Activated naive CD8-positive, alpha-beta T cell treated with anti-CD3 and anti-CD28 coated beads, Interleukin-2, amount 50 U/mL, for 24 hours (primary cell): ENCODE measurements around the gene EZH1.

Experiments
- ATAC-seq: fragments of 150-1000 bp; cut with Tn5 transposase; one replicate; pipeline ENCODE4 v1.10.0; 2021
- DNase-seq: peaks from one replicate; pipeline ENCODE4 v3.0.0; 2021
- H3K27ac Mint-ChIP-seq: one replicate; pipeline ENCODE4 v1.8.0; 2021; ENCODE audit warnings: mild to moderate bottlenecking, mixed read lengths
- H3K27me3 Mint-ChIP-seq: one replicate; pipeline ENCODE4 v1.8.0; 2021; ENCODE audit warnings: mixed read lengths
- H3K36me3 Mint-ChIP-seq: one replicate; pipeline ENCODE4 v1.8.0; 2021; ENCODE audit warnings: low read depth, mixed read lengths
- H3K4me1 Mint-ChIP-seq: one replicate; pipeline ENCODE4 v1.8.0; 2021; ENCODE audit warnings: mixed read lengths
- H3K4me3 Mint-ChIP-seq: one replicate; pipeline ENCODE4 v1.8.0; 2021; ENCODE audit warnings: mild to moderate bottlenecking, moderate library complexity, mixed read lengths
- H3K9me3 Mint-ChIP-seq: one replicate; pipeline ENCODE4 v1.8.0; 2021; ENCODE audit warnings: mixed read lengths

The EZH1 gene

DNA sequence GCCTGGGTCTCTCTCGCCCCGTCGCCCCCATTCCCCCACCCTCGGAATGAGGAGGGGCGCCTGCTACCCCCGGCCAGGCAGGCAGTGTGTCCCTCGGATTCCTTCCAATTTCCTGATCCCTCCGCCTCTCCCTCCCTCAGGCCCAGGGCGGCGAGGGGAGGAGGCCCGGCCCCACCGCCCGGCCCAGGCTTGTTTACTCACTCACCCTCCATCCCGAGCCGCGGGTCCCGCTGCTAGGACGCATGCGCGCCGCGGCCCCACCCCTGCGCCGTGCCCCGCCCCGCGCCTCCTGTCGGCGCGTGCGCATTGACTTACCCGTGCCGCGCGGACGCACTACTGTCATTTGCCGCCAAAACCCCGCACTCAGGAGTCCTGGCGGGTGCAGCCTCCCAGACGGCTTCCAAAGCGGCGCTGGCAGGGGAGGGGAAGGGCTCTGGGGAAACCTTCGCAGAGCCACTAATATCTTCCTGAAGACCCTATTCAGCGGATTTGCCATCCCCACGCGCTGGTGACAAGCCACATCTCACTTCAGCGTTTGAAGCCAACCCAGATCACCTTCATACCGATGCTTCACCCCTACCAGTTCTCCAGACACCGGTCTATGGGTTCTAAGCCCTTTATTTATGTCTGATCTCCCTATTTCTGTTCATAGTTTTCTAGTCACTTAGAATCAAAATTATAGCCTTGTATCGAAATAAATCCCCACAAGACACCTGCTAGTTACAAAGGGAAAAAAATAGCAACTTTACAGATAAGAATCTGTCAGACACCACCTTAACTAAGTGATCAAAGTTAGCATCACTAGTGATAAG, at the start of gene EZH1:
Gene EZH1, minus strand, starts transcription at position 235 of the 812 bp plus-strand sequence. CDS start 16,099 bp downstream, outside the sequence.
- Mint-ChIP-seq H3K4me1 (peaks cover 18% of the 10 kb centered on the region), H3K27ac (peak within 1 kb of the TSS; percentile 95), H3K9me3 (no peaks in the 10 kb centered on the region), H3K4me3 (peak within 1 kb of the TSS; percentile 91), H3K27me3 (peaks cover 18% of the 10 kb centered on the region), H3K36me3 (no peaks in the 10 kb centered on the region)
- ATAC-seq (peak; percentile 87), DNase-seq (peak; percentile 91)

DNA sequence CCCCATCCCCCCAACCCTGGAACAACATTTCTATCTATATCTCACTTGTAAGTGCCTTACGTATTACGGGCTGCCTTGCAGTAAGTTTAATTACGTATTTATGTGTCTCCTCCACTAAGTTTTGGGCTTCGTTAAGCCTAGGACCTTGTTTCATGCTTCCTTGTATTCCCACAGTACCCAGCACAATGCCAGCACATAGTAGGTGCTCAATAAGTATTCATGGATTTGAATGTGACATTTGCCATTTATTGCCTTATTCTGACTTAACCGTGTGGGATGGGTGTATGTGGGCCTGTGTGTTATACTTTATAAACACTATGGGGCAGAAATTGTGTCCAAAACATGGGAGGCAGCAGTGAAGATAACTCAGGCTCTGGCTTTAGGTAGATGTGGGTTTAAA, 47.7 kb upstream of the EZH1 start:
- Mint-ChIP-seq H3K4me1 (peaks cover 8% of the 10 kb centered on the region), H3K27ac (no peak overlapping the region), H3K4me3 (no peak overlapping the region), H3K36me3 (peaks cover 3% of the 10 kb centered on the region), H3K27me3 (peaks cover 17% of the 10 kb centered on the region), H3K9me3 (no peaks in the 10 kb centered on the region)
- no peak for ATAC-seq
- DNase-seq = no peak

DNA sequence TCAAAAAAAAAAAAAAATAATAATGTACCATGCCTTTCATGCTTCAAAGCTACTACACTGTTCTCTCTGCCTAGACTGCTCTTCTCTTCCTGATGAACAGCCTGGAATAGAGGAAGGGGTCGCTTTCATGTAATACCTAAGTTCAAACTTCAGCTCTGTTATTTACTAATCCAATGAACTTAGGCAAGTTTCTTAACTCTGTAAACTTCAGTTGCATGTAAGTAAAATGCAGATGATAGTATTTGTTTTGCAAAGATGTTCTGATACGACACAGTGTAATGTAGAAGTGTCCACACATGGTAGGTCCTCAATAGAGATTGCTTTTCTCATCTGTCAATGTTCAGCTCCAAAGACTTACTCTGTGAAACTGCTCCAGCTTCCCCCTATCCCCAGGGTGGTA, 47.1 kb upstream of the EZH1 start:
- H3K4me1 Mint-ChIP-seq = peaks cover 2% of the 10 kb centered on the region
- no peak for ATAC-seq
- H3K27me3 Mint-ChIP-seq = peaks cover 21% of the 10 kb centered on the region

DNA sequence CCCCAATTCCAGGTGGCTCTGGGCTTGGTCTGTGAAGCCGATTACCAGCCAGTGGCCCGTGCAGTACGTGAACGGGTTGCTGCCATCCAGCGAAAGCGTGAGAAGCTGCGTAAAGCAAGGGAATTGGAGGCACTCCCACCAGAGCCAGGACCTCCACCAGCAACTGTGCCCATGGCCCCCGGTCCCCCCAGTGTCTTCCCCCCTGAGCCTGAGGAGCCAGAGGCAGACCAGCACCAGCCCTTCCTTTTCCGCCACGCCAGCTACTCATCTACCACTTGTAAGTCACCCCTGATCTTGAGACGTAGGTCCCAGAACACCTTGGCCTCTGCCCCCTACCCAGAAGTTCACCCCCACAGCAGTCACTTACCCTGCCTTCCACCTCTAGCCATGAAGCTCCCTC, 42.4 kb upstream of the EZH1 start:
- no peak overlapping the region for H3K27ac Mint-ChIP-seq
- no peaks in the 10 kb centered on the region for H3K9me3 Mint-ChIP-seq
- no peaks in the 10 kb centered on the region for H3K36me3 Mint-ChIP-seq
- H3K27me3 Mint-ChIP-seq = peaks cover 66% of the 10 kb centered on the region
- ATAC-seq (no peak), DNase-seq (no peak)
- peaks cover 20% of the 10 kb centered on the region for H3K4me1 Mint-ChIP-seq
- H3K4me3 Mint-ChIP-seq = no peak overlapping the region

More for the DNA sequence above, 47.1 kb upstream of the EZH1 start:
- Mint-ChIP-seq H3K9me3 (no peaks in the 10 kb centered on the region), H3K4me3 (no peak overlapping the region), H3K36me3 (peaks cover 3% of the 10 kb centered on the region), H3K27ac (no peak overlapping the region)
- no peak for DNase-seq

DNA sequence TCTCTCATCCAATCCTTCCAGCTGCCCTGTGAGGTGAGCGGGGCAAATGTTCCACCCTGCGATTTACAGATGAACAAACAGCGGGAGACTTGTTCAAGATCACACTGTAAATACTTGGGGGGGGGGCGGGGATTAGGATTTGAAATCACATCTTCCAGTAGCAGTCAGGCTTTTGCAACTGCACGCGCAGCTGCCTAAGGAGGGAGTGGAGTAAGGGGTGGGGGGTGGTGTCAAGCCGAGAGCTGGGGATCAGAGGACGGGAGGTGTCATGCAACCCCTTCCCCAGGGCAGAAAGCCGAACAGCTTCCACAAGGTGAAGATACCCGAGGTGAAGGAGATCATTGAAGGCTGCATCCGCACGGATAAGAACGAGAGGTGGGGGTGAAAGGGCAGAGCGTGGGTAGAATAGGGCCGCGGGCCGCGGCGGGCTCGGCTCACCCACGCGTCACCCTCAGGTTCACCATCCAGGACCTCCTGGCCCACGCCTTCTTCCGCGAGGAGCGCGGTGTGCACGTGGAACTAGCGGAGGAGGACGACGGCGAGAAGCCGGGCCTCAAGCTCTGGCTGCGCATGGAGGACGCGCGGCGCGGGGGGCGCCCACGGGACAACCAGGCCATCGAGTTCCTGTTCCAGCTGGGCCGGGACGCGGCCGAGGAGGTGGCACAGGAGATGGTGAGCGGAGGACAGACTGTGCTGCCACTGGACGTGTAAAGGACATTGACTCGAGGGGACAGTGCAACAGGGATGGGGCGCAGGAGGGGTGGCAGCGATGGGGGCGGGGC, 40.2 kb upstream of the EZH1 start:
- Mint-ChIP-seq H3K4me1 (peaks cover 26% of the 10 kb centered on the region), H3K4me3 (no peak overlapping the region), H3K27ac (no peak overlapping the region), H3K27me3 (peaks cover 76% of the 10 kb centered on the region), H3K36me3 (no peaks in the 10 kb centered on the region), H3K9me3 (no peaks in the 10 kb centered on the region)
- no peak for DNase-seq
- no peak for ATAC-seq

DNA sequence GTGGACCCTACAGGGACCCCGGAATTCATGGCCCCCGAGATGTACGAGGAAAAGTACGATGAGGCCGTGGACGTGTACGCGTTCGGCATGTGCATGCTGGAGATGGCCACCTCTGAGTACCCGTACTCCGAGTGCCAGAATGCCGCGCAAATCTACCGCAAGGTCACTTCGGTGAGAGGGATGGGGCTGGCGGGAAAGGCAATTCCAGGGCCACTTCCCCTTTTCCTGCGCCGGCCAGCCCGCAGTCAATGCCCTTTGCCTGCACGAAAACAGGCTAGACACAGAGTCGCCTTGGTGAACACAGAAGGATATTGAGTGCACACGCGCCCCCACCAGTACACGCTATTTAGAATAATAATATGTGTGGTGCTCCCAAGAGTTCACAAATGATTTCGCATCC, 39.6 kb upstream of the EZH1 start:
- Mint-ChIP-seq H3K27me3 (peaks cover 79% of the 10 kb centered on the region), H3K27ac (no peak overlapping the region)

DNA sequence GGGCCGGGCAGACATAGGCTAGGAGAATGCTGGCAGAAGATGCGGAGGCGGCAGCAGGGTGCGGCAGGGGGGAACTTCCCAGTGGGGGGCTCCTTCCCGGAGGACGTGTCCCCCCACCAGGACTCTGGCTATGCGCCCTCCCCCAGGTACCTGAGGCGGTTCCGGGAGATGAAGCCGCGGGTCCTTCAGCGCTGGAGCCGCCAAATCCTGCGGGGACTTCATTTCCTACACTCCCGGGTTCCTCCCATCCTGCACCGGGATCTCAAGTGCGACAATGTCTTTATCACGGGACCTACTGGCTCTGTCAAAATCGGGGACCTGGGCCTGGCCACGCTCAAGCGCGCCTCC, 38.9 kb upstream of the EZH1 start:
- peaks cover 77% of the 10 kb centered on the region for H3K27me3 Mint-ChIP-seq
- no peak for ATAC-seq
- no peak overlapping the region for H3K4me3 Mint-ChIP-seq

More for the DNA sequence above, 39.6 kb upstream of the EZH1 start:
- Mint-ChIP-seq H3K36me3 (peaks cover 4% of the 10 kb centered on the region), H3K9me3 (no peaks in the 10 kb centered on the region), H3K4me1 (peaks cover 26% of the 10 kb centered on the region), H3K4me3 (no peak overlapping the region)
- ATAC-seq = no peak
- DNase-seq = no peak

DNA sequence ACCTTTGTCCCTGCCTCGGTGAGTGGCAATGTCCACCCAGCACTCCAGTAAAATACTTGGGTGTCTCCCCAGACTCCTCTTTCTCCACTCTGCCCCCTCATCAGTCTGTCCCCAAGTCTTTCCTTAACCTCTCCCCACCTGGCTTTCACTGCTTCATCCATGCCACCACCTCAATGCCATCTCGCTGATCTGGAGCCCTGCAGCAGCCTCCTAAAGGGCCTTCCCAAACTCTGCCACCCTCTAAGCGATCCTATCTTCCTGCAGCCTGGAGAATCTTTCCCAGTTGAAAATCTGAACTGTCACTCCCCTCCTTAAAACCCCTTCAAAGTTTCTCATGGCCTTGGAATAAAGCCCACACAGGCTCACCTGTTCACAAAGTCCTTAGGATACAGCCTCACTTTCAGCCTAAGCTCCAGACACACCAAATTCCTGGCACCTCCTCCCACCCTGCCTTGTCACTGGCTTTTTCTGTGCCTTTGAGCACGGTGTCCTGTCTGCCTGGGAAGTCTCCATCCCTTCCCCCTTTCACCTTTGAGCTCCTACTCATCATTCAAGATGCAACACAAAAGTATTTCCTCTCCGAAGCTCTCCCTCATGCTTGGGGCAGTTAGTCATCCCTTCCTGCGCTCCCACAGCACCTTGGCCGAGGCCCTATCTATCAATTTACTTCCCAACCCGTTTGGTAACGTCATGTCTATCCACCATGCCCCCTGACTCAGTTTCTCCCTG, 38.4 kb upstream of the EZH1 start:
- H3K9me3 Mint-ChIP-seq = no peaks in the 10 kb centered on the region
- H3K4me3 Mint-ChIP-seq = no peak overlapping the region
- H3K27me3 Mint-ChIP-seq = peaks cover 74% of the 10 kb centered on the region
- peaks cover 26% of the 10 kb centered on the region for H3K4me1 Mint-ChIP-seq
- no peak overlapping the region for H3K27ac Mint-ChIP-seq
- ATAC-seq (peak; percentile 26), DNase-seq (no peak)
- H3K36me3 Mint-ChIP-seq = peaks cover 7% of the 10 kb centered on the region

More for the DNA sequence above, 38.9 kb upstream of the EZH1 start:
- H3K4me1 Mint-ChIP-seq = peaks cover 26% of the 10 kb centered on the region
- no peak overlapping the region for H3K27ac Mint-ChIP-seq
- H3K9me3 Mint-ChIP-seq = no peaks in the 10 kb centered on the region
- no peak for DNase-seq
- peaks cover 4% of the 10 kb centered on the region for H3K36me3 Mint-ChIP-seq

DNA sequence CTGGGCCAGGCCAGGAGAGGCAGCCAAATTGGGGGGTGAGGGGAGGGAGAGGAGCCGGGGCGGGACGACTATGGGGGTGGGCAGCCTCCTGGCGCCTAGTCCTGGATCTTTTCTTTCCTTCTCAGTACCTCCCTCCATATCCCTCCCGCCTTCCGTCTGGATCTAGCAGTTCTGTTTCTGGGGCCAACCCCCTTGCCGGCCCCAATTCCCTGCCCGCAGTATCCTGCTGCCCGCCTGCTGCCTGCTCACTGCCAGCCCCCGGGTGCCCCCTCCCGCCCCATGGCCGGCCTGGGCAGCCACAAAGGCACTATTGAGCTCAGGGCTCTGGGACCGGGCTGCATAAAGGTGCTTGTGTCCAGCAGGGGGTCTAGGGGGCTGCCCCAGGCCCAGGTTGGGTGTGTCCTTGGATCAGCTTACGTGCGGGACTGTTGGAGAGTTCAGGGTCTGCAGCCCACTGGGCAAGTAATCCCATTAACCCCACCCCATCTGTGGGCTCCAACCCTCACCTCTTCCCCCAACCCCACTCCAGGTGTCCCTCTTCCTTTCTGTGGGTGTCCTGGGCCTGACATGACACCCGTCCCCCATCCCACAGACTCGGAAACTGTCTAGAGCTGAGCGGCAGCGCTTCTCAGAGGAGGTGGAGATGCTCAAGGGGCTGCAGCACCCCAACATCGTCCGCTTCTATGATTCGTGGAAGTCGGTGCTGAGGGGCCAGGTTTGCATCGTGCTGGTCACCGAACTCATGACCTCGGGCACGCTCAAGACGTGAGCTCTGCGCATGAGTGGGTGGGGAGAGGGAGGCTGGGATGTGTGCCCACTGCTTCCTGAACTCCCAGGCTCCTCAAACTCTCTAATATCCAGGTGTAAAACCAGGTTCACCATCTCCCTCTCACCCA, 37.6 kb upstream of the EZH1 start:
- H3K27me3 Mint-ChIP-seq = peaks cover 66% of the 10 kb centered on the region
- ATAC-seq (no peak), DNase-seq (no peak)
- H3K4me1 Mint-ChIP-seq = peaks cover 26% of the 10 kb centered on the region
- H3K27ac Mint-ChIP-seq = no peak overlapping the region
- H3K36me3 Mint-ChIP-seq = peaks cover 12% of the 10 kb centered on the region
- H3K9me3 Mint-ChIP-seq = no peaks in the 10 kb centered on the region
- H3K4me3 Mint-ChIP-seq = no peak overlapping the region

DNA sequence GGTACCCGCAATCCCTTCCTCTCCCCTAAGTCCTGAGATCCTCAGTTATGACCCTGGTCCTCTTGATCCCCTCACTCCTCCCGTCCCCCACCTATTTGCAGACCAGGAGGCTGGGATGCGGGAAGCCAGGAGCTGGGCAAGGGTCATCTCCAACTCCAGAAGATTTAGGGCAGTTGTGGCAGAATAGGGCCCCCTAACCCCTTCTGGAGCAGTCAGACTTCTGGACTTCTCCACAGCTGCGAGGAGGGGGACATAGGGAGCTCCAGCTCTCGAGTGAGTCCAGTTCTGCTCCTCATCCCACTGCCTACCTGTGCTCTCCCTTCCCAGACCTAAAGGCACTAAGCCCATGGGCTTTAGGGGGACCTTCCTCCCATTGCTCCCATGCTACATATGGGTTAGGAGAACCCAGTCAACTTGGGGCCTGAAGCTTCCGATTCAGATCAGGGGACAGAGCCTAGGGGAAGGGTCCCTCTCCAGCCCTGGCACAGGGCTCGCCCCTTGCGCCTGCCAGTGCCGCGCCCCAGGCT, 36.9 kb upstream of the EZH1 start:
- Mint-ChIP-seq H3K4me3 (no peak overlapping the region), H3K9me3 (no peaks in the 10 kb centered on the region), H3K4me1 (peaks cover 26% of the 10 kb centered on the region), H3K27ac (no peak overlapping the region), H3K36me3 (peaks cover 14% of the 10 kb centered on the region), H3K27me3 (peaks cover 61% of the 10 kb centered on the region)
- DNase-seq (no peak), ATAC-seq (no peak)

DNA sequence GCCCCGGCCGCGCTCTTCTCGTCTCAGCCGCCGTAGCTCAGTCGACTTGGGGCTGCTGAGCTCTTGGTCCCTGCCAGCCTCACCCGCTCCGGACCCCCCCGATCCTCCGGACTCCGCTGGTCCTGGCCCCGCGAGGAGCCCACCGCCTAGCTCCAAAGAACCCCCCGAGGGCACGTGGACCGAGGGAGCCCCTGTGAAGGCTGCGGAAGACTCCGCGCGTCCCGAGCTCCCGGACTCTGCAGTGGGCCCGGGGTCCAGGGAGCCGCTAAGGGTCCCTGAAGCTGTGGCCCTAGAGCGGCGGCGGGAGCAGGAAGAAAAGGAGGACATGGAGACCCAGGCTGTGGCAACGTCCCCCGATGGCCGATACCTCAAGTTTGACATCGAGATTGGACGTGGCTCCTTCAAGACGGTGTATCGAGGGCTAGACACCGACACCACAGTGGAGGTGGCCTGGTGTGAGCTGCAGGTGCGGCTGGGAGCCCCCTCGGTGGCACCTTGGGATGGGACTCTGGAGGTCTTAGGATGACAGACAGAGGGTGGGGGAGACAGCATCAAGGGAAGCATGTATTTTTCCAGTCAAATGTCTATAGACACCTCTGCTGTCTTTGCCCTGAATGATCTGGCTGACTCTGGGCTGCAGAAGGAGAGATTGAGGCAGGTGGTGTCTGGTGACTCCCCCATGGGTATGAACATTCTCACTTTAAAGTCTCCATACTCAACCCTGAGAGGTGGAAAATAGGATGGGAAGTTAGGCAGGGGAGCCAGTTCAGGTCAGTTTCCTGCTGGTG, 36.2 kb upstream of the EZH1 start:
- peaks cover 54% of the 10 kb centered on the region for H3K27me3 Mint-ChIP-seq
- DNase-seq (no peak), ATAC-seq (no peak)
- H3K4me3 Mint-ChIP-seq = no peak overlapping the region
- no peak overlapping the region for H3K27ac Mint-ChIP-seq
- no peaks in the 10 kb centered on the region for H3K9me3 Mint-ChIP-seq
- H3K4me1 Mint-ChIP-seq = peaks cover 26% of the 10 kb centered on the region
- peaks cover 19% of the 10 kb centered on the region for H3K36me3 Mint-ChIP-seq

DNA sequence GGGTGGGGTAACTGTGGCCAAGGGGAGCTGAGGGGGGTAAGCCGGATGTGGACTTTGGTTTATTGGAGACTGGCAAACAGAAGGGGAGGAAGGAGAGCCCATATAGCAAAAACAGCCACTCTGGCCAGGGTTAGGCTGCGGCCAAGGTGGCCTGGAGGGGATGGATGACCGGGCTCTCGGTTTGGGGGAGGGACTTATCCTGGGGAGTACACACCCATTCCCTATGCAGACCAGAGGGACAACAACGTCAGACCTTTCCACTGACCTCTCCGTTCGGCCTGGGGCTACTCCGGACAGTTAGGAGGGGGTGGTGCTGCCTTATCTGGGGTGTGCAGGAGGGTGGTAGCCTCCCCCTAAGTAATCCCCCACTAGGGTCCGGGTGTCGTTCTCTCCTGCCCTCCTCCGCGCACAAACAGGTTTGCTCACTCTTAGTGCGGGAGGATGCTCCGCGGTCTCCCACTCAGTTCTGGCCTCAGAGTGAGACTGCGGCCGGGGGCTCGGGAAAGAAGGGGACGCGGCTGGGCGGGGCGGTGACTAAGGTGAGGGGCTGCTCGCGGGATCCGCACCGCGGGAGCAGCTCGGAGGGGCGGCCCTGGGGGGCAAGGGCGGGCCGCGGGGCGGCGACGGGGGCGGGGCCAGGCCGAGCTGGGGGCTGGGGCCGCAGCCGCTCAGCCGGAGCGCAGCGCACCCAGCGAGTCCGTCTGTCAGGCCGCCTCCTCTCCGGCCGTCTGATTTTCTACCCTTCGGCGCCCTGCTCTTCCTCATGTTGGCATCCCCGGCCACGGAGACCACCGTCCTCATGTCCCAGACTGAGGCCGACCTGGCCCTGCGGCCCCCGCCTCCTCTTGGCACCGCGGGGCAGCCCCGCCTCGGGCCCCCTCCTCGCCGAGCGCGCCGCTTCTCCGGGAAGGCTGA, 35.4 kb upstream of the EZH1 start, which contains the start of gene WNK4:
Gene WNK4, plus strand, starts transcription at position 675 of the 915 bp plus-strand sequence. Its CDS starts 89 bp downstream, at position 764.
- no peak for ATAC-seq

More for the DNA sequence above, 35.4 kb upstream of the EZH1 start, which contains the start of gene WNK4:
- Mint-ChIP-seq H3K9me3 (no peaks in the 10 kb centered on the region), H3K4me1 (peaks cover 21% of the 10 kb centered on the region), H3K4me3 (no peak within 1 kb of the TSS), H3K27ac (no peak within 1 kb of the TSS), H3K27me3 (peaks cover 45% of the 10 kb centered on the region), H3K36me3 (peaks cover 27% of the 10 kb centered on the region)
- no peak for DNase-seq
